GM23338 (cell line): Measurements from ENCODE around the gene EDDM13. TPM values are rescaled to one million over a fixed set of nuclear protein-coding genes. Genes with fewer than 3 reads are reported as not detected.

Experiments
- ATAC-seq: fragments of 200-7000 bp; cut with Tn5 transposase; 3 replicates; pipeline ENCODE4 v1.9.1; 2020
- DNase-seq: peaks from one replicate; pipeline ENCODE4 v3.0.0-alpha.2; 2015; ENCODE audit warnings: low spot score
- H2AFZ ChIP-seq: fragments of 200-600 bp; sonication (generic); 2 replicates; pipeline ENCODE4 v1.8.0; 2016; ENCODE audit warnings: antibody characterized with exemption, mild to moderate bottlenecking, moderate library complexity
- H3F3A ChIP-seq: fragments of 200-600 bp; sonication (generic); replicated peaks from 2 replicates; pipeline ENCODE4 v1.8.0; 2017; ENCODE audit warnings: antibody characterized with exemption, mixed run types, low read depth
- H3K27ac ChIP-seq: fragments of 200-600 bp; sonication (generic); 2 replicates; pipeline ENCODE4 v1.6.1; 2016; ENCODE audit warnings: low read depth
- H3K27me3 ChIP-seq: fragments of 200-600 bp; sonication (generic); 2 replicates; pipeline ENCODE4 v1.8.0; 2016; ENCODE audit warnings: mild to moderate bottlenecking, mixed run types, moderate library complexity; ENCODE audit not compliant: insufficient read depth
- H3K36me3 ChIP-seq: fragments of 200-600 bp; sonication (generic); 2 replicates; pipeline ENCODE4 v1.8.0; 2016; ENCODE audit warnings: mild to moderate bottlenecking; ENCODE audit not compliant: insufficient read depth
- H3K4me1 ChIP-seq: fragments of 200-600 bp; sonication (generic); 2 replicates; pipeline ENCODE4 v1.8.0; 2016; ENCODE audit warnings: mild to moderate bottlenecking, moderate library complexity; ENCODE audit not compliant: insufficient read depth
- H3K4me2 ChIP-seq: fragments of 200-600 bp; sonication (generic); 2 replicates; pipeline ENCODE4 v1.7.1; 2017; ENCODE audit warnings: mixed run types
- H3K4me3 ChIP-seq: fragments of 200-600 bp; sonication (generic); 2 replicates; pipeline ENCODE4 v1.6.1; 2016; ENCODE audit warnings: mixed run types
- H3K79me2 ChIP-seq: fragments of 200-600 bp; sonication (generic); replicated peaks from 2 replicates; pipeline ENCODE4 v1.8.0; 2017; ENCODE audit warnings: mild to moderate bottlenecking; ENCODE audit not compliant: insufficient read depth
- H3K9me2 ChIP-seq: fragments of 200-600 bp; sonication (generic); 2 replicates; pipeline ENCODE4 v1.8.0; 2017; ENCODE audit not compliant: insufficient read depth
- H4K20me1 ChIP-seq: fragments of 200-600 bp; sonication (generic); replicated peaks from 2 replicates; pipeline ENCODE4 v1.8.0; 2017; ENCODE audit warnings: mild to moderate bottlenecking; ENCODE audit not compliant: insufficient read depth
- H3K27ac Mint-ChIP-seq: 2 replicates; pipeline ENCODE4 v1.8.0; 2020; ENCODE audit warnings: inconsistent platforms, mild to moderate bottlenecking, moderate library complexity, mixed read lengths
- H3K27me3 Mint-ChIP-seq: 3 replicates; pipeline ENCODE4 v1.8.0; 2022; ENCODE audit warnings: low read depth, mild to moderate bottlenecking, moderate library complexity, mixed read lengths, inconsistent platforms; ENCODE audit not compliant: insufficient read depth, poor library complexity
- H3K36me3 Mint-ChIP-seq: 3 replicates; pipeline ENCODE4 v1.8.0; 2021; ENCODE audit warnings: low read depth, mild to moderate bottlenecking, inconsistent platforms, moderate library complexity, mixed read lengths
- H3K4me1 Mint-ChIP-seq: 3 replicates; pipeline ENCODE4 v1.8.0; 2020; ENCODE audit warnings: mild to moderate bottlenecking, inconsistent platforms, mixed read lengths
- H3K4me3 Mint-ChIP-seq: 3 replicates; pipeline ENCODE4 v1.8.0; 2021; ENCODE audit warnings: moderate library complexity, mild to moderate bottlenecking, inconsistent platforms, mixed read lengths
- H3K9me3 Mint-ChIP-seq: 3 replicates; pipeline ENCODE4 v1.8.0; 2020; ENCODE audit warnings: moderate library complexity, mild to moderate bottlenecking, inconsistent platforms, mixed read lengths
- CTCF ChIP-seq, 2 experiments: fragments of 200-600 bp in 1 of 2; sonication (generic) in 1 of 2; conservative IDR thresholded peaks; 2 replicates each; pipeline versions ENCODE4 v1.5.1 to v1.6.1; 2016 to 2017; ENCODE audit warnings: antibody characterized with exemption in 2 of 2, low read depth in 2 of 2, mild to moderate bottlenecking in 2 of 2, moderate library complexity in 1 of 2
- ZNF114 ChIP-seq: fragments of 250-450 bp; sonication (Bioruptor Pico); IDR thresholded peaks from 2 replicates; pipeline ENCODE4 v1.5.0; 2020; ENCODE audit warnings: mild to moderate bottlenecking, moderate library complexity
- ZNF331 ChIP-seq: fragments of 250-450 bp; sonication (Bioruptor Pico); IDR thresholded peaks from 2 replicates; pipeline ENCODE4 v1.5.0; 2020; ENCODE audit warnings: low read depth, mild to moderate bottlenecking, moderate library complexity
- ZNF462 ChIP-seq: fragments of 250-450 bp; sonication (Bioruptor Pico); IDR thresholded peaks from 2 replicates; pipeline ENCODE4 v1.5.0; 2020; ENCODE audit warnings: mild to moderate bottlenecking, moderate library complexity
- polyA plus RNA-seq: library from polyadenylated mRNA; unstranded; fragments of >200 nt; fragmentation: Nextera tagmentation; extraction: Ambion mirVana; gene quantifications from 2 replicates; pipeline ENCODE4 v1.2.1, GENCODE V29; 2016
- total RNA-seq: library from RNA; depleted of rRNA; stranded (reverse); fragments of >200 nt; shearing (Covaris generic); gene quantifications from 2 replicates; pipeline ENCODE4 v1.2.3, GENCODE V29; 2014

Gene EDDM13
- total and polyA plus RNA-seq, 2 experiments from 2014 or later = 0.68 TPM; not detected in 1

DNA sequence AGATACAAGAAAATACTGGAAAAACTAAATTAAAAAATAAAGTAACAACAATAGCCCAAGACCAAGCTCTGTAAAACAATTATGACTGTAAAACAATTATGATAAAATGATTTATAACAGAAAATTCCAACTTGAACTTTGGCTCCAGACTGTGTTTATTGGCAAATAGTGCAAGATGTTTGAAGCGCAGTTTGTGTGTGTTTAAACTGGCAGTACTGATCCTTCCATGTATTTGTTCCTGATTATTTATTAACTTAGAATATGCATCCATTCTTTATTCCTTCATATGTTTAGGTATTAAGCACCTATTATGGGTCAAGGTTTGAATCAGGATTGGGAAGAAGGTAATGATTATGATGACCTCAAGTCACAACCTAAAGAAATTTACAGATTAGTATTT lies 83.0 kb downstream of the EDDM13 start:
- DNase-seq (no peak), ATAC-seq (no peak)
- Mint-ChIP-seq H3K27ac (no peak overlapping the region), H3K4me1 (peaks cover 12% of the 10 kb centered on the region; the same call in 2 of the 3 replicates), H3K9me3 (no peaks in the 10 kb centered on the region; the same call in 1 of the 3 replicates), H3K27me3 (no peaks in the 10 kb centered on the region), H3K4me3 (no peak overlapping the region), H3K36me3 (peaks cover 24% of the 10 kb centered on the region)
- H3K27ac ChIP-seq = no peak overlapping the region
- H3K4me1 ChIP-seq = peaks cover 9% of the 10 kb centered on the region
- no peak overlapping the region for H2AFZ ChIP-seq
- no peak overlapping the region for H3K4me3 ChIP-seq
- H3K36me3 ChIP-seq = no peaks in the 10 kb centered on the region
- TF ChIP-seq CTCF (conservative IDR thresholded peaks at IDR 0.05; ENCODE audit: low read depth in 2 of 2) (no peak), ZNF462 (CRISPR knock-in tag) (no peak), ZNF331 (CRISPR knock-in tag) (no peak), ZNF114 (no peak)
- H4K20me1 ChIP-seq = no peaks in the 10 kb centered on the region
- H3K4me2 ChIP-seq = no peak overlapping the region
- H3K9me2 ChIP-seq = no peaks in the 10 kb centered on the region
- no peaks in the 10 kb centered on the region for H3K27me3 ChIP-seq
- no peaks in the 10 kb centered on the region for H3K79me2 ChIP-seq
- peaks cover 4% of the 10 kb centered on the region; the same call in 1 of the 2 replicates for H3F3A ChIP-seq
